ENCODE measurements around the gene TMEM108. TPM values are rescaled to one million over a fixed set of nuclear protein-coding genes. Genes with fewer than 3 reads are reported as not detected.
A peak's percentile ranks its signal among the peaks of the same experiment; 100 is the strongest.

The TMEM108 gene
- total and polyA plus RNA-seq, 2 donors (not counting 1 experiment from before 2014, with no cell fraction given): 0.10 to 0.17 TPM

DNA sequence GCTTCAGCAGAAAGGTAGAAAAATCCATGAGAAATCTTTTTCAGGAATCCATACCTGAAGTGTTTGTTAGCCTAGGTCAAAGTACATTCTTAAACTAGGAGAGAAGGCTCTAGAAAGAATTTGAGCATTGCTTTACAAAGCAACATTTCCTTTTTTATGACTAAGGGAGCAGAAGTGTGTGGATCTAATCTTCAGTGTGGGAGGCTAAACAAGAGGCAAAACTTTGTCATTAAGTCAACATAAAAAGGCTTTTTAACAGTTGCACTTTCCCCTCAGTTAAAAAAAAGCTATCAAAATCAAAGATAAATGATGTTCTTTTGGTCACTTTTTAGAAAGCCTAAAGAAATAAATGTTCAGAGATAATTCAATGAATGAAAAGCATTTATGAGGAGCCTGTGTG is 154.8 kb downstream of the TMEM108 start:
- TF ChIP-seq EZH2 (IDR thresholded peaks at IDR 0.05; ENCODE audit: low read length, missing control alignments): no peak
- TF ChIP-seq, protein P1, sequence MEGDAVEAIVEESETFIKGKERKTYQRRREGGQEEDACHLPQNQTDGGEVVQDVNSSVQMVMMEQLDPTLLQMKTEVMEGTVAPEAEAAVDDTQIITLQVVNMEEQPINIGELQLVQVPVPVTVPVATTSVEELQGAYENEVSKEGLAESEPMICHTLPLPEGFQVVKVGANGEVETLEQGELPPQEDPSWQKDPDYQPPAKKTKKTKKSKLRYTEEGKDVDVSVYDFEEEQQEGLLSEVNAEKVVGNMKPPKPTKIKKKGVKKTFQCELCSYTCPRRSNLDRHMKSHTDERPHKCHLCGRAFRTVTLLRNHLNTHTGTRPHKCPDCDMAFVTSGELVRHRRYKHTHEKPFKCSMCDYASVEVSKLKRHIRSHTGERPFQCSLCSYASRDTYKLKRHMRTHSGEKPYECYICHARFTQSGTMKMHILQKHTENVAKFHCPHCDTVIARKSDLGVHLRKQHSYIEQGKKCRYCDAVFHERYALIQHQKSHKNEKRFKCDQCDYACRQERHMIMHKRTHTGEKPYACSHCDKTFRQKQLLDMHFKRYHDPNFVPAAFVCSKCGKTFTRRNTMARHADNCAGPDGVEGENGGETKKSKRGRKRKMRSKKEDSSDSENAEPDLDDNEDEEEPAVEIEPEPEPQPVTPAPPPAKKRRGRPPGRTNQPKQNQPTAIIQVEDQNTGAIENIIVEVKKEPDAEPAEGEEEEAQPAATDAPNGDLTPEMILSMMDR (conservative IDR thresholded peaks at IDR 0.05 in 1 of 2, IDR thresholded peaks at IDR 0.05 in 1 of 2; ENCODE audit: low read depth in 1 of 2, low read length in 2 of 2): no peak
- Histone ChIP-seq H3K4me3 (replicated peaks in 1 of 4; ENCODE audit: control extremely low read depth in 1 of 4, insufficient read depth in 1 of 4, low read depth in 3 of 4, low read length in 4 of 4) (no peak overlapping the region), H3K27ac (ENCODE audit: insufficient read depth, low read length) (no peak overlapping the region), H3K4me2 (ENCODE audit: extremely low read depth, insufficient read depth, low read length) (no peak overlapping the region), H3K36me3 (ENCODE audit: control insufficient read depth, insufficient read depth, low read length) (no peaks in the 10 kb centered on the region), H3K9me3 (ENCODE audit: control insufficient read depth, insufficient read depth, low read depth, low read length) (no peaks in the 10 kb centered on the region), H3K79me2 (ENCODE audit: control insufficient read depth, insufficient read depth, low read length) (no peaks in the 10 kb centered on the region), H4K20me1 (ENCODE audit: control insufficient read depth, extremely low read depth, insufficient read depth, low read length) (no peaks in the 10 kb centered on the region), H3K27me3 (ENCODE audit: control insufficient read depth, insufficient read depth, low read length) (no peaks in the 10 kb centered on the region), H3K4me1 (ENCODE audit: control insufficient read depth, extremely low read depth, insufficient read depth, low read length) (no peaks in the 10 kb centered on the region), H2AFZ (ENCODE audit: low read length) (no peak overlapping the region), H3K9ac (ENCODE audit: insufficient read depth, low read length) (no peak overlapping the region)
- peak in 1 of 2 donors; percentile 55 for DNase-seq (ENCODE audit: low read depth in 2 of 2)

DNA sequence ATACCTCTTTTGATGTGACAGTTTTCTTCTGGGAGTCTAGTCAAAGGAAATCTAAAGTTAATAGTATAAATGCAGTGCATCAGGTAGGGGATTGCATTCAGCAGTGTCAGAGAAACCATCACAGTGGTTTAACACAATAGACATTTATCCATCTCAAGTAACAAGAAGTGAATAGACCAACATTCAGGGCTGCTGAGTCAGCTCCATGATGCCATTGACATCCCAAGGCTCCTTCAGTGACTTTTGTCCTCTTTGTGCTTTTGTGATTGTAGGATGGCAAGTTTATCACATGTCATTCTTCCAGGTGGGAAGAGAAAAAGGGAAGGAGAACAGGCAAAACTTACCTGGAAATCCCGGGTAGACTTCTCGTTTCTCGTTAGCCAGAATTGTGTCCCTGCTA is 158.3 kb downstream of the TMEM108 start:
- no peak overlapping the region for H3K4me2 ChIP-seq (ENCODE audit: extremely low read depth, insufficient read depth, low read length)
- no peak for DNase-seq (ENCODE audit: low read depth in 2 of 2)
- H3K4me1 ChIP-seq (ENCODE audit: control insufficient read depth, extremely low read depth, insufficient read depth, low read length): no peaks in the 10 kb centered on the region
- H3K36me3 ChIP-seq (ENCODE audit: control insufficient read depth, insufficient read depth, low read length): no peaks in the 10 kb centered on the region
- no peak overlapping the region for H3K27ac ChIP-seq (ENCODE audit: insufficient read depth, low read length)
- no peak overlapping the region for H3K4me3 ChIP-seq (replicated peaks in 1 of 4; ENCODE audit: control extremely low read depth in 1 of 4, insufficient read depth in 1 of 4, low read depth in 3 of 4, low read length in 4 of 4)
- no peak for TF ChIP-seq EZH2 (IDR thresholded peaks at IDR 0.05; ENCODE audit: low read length, missing control alignments)
- TF ChIP-seq, protein P1 (conservative IDR thresholded peaks at IDR 0.05 in 1 of 2, IDR thresholded peaks at IDR 0.05 in 1 of 2; ENCODE audit: low read depth in 1 of 2, low read length in 2 of 2): no peak
- H3K9me3 ChIP-seq (ENCODE audit: control insufficient read depth, insufficient read depth, low read depth, low read length): no peaks in the 10 kb centered on the region
- H2AFZ ChIP-seq (ENCODE audit: low read length): no peak overlapping the region
- H3K79me2 ChIP-seq (ENCODE audit: control insufficient read depth, insufficient read depth, low read length): no peaks in the 10 kb centered on the region
- no peaks in the 10 kb centered on the region for H3K27me3 ChIP-seq (ENCODE audit: control insufficient read depth, insufficient read depth, low read length)
- no peak overlapping the region for H3K9ac ChIP-seq (ENCODE audit: insufficient read depth, low read length)
- no peaks in the 10 kb centered on the region for H4K20me1 ChIP-seq (ENCODE audit: control insufficient read depth, extremely low read depth, insufficient read depth, low read length)

DNA sequence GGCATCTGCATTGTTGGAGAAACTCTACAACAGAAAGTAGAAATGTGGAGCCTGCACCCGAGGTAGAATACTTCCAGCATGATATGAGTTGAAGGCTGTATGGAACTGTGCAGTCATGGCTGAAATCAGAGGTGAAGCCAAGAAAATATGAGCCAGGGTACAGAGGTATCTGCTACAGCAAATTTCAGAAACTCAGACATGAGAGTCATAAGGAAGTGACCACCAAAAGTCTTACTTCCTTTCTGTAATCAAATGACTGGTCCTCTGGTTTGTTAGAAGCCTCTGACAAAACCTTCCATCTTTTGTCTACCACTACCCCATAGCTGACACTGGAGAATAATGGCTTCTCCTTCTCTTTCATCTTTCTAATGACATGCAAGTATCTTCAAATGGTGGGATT is 159.4 kb downstream of the TMEM108 start:
- DNase-seq (ENCODE audit: low read depth in 2 of 2): no peak
- Histone ChIP-seq H3K9ac (ENCODE audit: insufficient read depth, low read length) (no peak overlapping the region), H3K36me3 (ENCODE audit: control insufficient read depth, insufficient read depth, low read length) (no peaks in the 10 kb centered on the region), H3K4me2 (ENCODE audit: extremely low read depth, insufficient read depth, low read length) (no peak overlapping the region), H3K9me3 (ENCODE audit: control insufficient read depth, insufficient read depth, low read depth, low read length) (no peaks in the 10 kb centered on the region), H3K4me1 (ENCODE audit: control insufficient read depth, extremely low read depth, insufficient read depth, low read length) (no peaks in the 10 kb centered on the region), H3K4me3 (replicated peaks in 1 of 4; ENCODE audit: control extremely low read depth in 1 of 4, insufficient read depth in 1 of 4, low read depth in 3 of 4, low read length in 4 of 4) (no peak overlapping the region), H3K27ac (ENCODE audit: insufficient read depth, low read length) (no peak overlapping the region), H3K27me3 (ENCODE audit: control insufficient read depth, insufficient read depth, low read length) (no peaks in the 10 kb centered on the region), H2AFZ (ENCODE audit: low read length) (no peak overlapping the region), H3K79me2 (ENCODE audit: control insufficient read depth, insufficient read depth, low read length) (no peaks in the 10 kb centered on the region), H4K20me1 (ENCODE audit: control insufficient read depth, extremely low read depth, insufficient read depth, low read length) (no peaks in the 10 kb centered on the region)
- TF ChIP-seq EZH2 (IDR thresholded peaks at IDR 0.05; ENCODE audit: low read length, missing control alignments): no peak
- TF ChIP-seq, protein P1 (conservative IDR thresholded peaks at IDR 0.05 in 1 of 2, IDR thresholded peaks at IDR 0.05 in 1 of 2; ENCODE audit: low read depth in 1 of 2, low read length in 2 of 2): no peak
